ENCODE data around the gene SLC1A7. TPM values are rescaled to one million over a fixed set of nuclear protein-coding genes. Genes with fewer than 3 reads are reported as not detected.

Gene SLC1A7
- total and polyA plus RNA-seq, 4 donors, result 0.21 to 0.67 (median 0.43) TPM

- Histone ChIP-seq H3K9me3 (ENCODE audit: control insufficient read depth in 4 of 4, low read length in 3 of 4) (no peaks in the 10 kb centered on the region), H3K4me3 (ENCODE audit: low read depth in 1 of 3, low read length in 3 of 3) (no peak overlapping the region), H3K9ac (ENCODE audit: low read depth in 1 of 2, low read length in 2 of 2) (no peak overlapping the region), H3K27ac (ENCODE audit: low read depth in 1 of 2, low read length in 2 of 2) (peak overlapping the region; percentile 73 to 80), H3K36me3 (ENCODE audit: control insufficient read depth in 4 of 4, insufficient read depth in 3 of 4, low read depth in 1 of 4, low read length in 3 of 4) (no peaks in the 10 kb centered on the region), H3K27me3 (ENCODE audit: control insufficient read depth in 4 of 4, insufficient read depth in 4 of 4, low read length in 3 of 4) (no peaks in the 10 kb centered on the region), H3K4me1 (ENCODE audit: control insufficient read depth in 4 of 4, insufficient read depth in 4 of 4, low read length in 3 of 4) (peaks cover 5 to 26% (median 20%) of the 10 kb centered on the region in 4 donors)
- 57% methylated on average over 4 of the region's 4 CpGs for WGBS
- no peak for DNase-seq (ENCODE audit: low spot score)
- peak; percentile 57 for TF ChIP-seq SP1 (IDR thresholded peaks at IDR 0.05)
- no peak for TF ChIP-seq CTCF (IDR thresholded peaks at IDR 0.05; ENCODE audit: low read depth, low read length, missing input control)
- no peak for TF ChIP-seq EGR1 (IDR thresholded peaks at IDR 0.05; ENCODE audit: low read depth in 2 of 2)
- peak; percentile 31 for TF ChIP-seq YY1 (IDR thresholded peaks at IDR 0.05)
- peak; percentile 70 for TF ChIP-seq ATF3 (IDR thresholded peaks at IDR 0.05)
- peak in 1 of 2 donors; percentile 15 for TF ChIP-seq RAD21 (IDR thresholded peaks at IDR 0.05)
- no peak for TF ChIP-seq TAF1 (conservative IDR thresholded peaks at IDR 0.05)
- no peak for TF ChIP-seq JUND (IDR thresholded peaks at IDR 0.05)
- peak; percentile 8 for TF ChIP-seq MAX (IDR thresholded peaks at IDR 0.05)
- TF ChIP-seq HNF4G (IDR thresholded peaks at IDR 0.05), result peak; percentile 15
- TF ChIP-seq FOXA1 (IDR thresholded peaks at IDR 0.05), result no peak
- peak; percentile 33 to 49 for TF ChIP-seq RXRA (IDR thresholded peaks at IDR 0.05)
- TF ChIP-seq HNF4A (conservative IDR thresholded peaks at IDR 0.05), result peak; percentile 72 to 73
Measured at GRCh38 chr1:53147174-53147573, 4.7 kb upstream of the SLC1A7 start.

- TF ChIP-seq SP1 (IDR thresholded peaks at IDR 0.05), result peak; percentile 83
- no peak for TF ChIP-seq ATF3 (IDR thresholded peaks at IDR 0.05)
- no peak for TF ChIP-seq ZBTB33 (IDR thresholded peaks at IDR 0.05)
- TF ChIP-seq NR2F2 (IDR thresholded peaks at IDR 0.05), result peak; percentile 52
- peak in 1 of 2 donors; percentile 8 for TF ChIP-seq GABPA (IDR thresholded peaks at IDR 0.05 in 1 of 2, conservative IDR thresholded peaks at IDR 0.05 in 1 of 2)
- TF ChIP-seq HNF4G (IDR thresholded peaks at IDR 0.05), result no peak
- TF ChIP-seq CTCF (IDR thresholded peaks at IDR 0.05; ENCODE audit: low read depth, low read length, missing input control), result no peak
- peak; percentile 44 to 50 for TF ChIP-seq RAD21 (IDR thresholded peaks at IDR 0.05)
- TF ChIP-seq JUND (IDR thresholded peaks at IDR 0.05), result peak in 1 of 2 donors; percentile 37
- peak; percentile 38 to 50 for TF ChIP-seq HNF4A (conservative IDR thresholded peaks at IDR 0.05)
- peak in 1 of 2 donors; percentile 16 for TF ChIP-seq EGR1 (IDR thresholded peaks at IDR 0.05; ENCODE audit: low read depth in 2 of 2)
- peak; percentile 36 for TF ChIP-seq YY1 (IDR thresholded peaks at IDR 0.05)
- peak; percentile 67 for TF ChIP-seq TAF1 (conservative IDR thresholded peaks at IDR 0.05)
- peak; percentile 10 for TF ChIP-seq MAX (IDR thresholded peaks at IDR 0.05)
- peak; percentile 32 for TF ChIP-seq FOXA2 (IDR thresholded peaks at IDR 0.05)
- TF ChIP-seq RXRA (IDR thresholded peaks at IDR 0.05), result peak in 1 of 2 donors; percentile 17
- TF ChIP-seq REST (IDR thresholded peaks at IDR 0.05), result peak; percentile 84
- Histone ChIP-seq H3K4me3 (ENCODE audit: low read depth in 1 of 3, low read length in 3 of 3) (no peak overlapping the region), H3K9ac (ENCODE audit: low read depth in 1 of 2, low read length in 2 of 2) (no peak overlapping the region), H3K27me3 (ENCODE audit: control insufficient read depth in 4 of 4, insufficient read depth in 4 of 4, low read length in 3 of 4) (no peaks in the 10 kb centered on the region), H3K9me3 (ENCODE audit: control insufficient read depth in 4 of 4, low read length in 3 of 4) (no peaks in the 10 kb centered on the region), H3K36me3 (ENCODE audit: control insufficient read depth in 4 of 4, insufficient read depth in 3 of 4, low read depth in 1 of 4, low read length in 3 of 4) (no peaks in the 10 kb centered on the region), H3K4me1 (ENCODE audit: control insufficient read depth in 4 of 4, insufficient read depth in 4 of 4, low read length in 3 of 4) (peaks cover 5 to 26% (median 20%) of the 10 kb centered on the region in 4 donors), H3K27ac (ENCODE audit: low read depth in 1 of 2, low read length in 2 of 2) (peak overlapping the region; percentile 73 to 80)
- 51% methylated on average over 24 of the region's 24 CpGs for WGBS
- peak; percentile 60 for DNase-seq (ENCODE audit: low spot score)
Measured at GRCh38 chr1:53145942-53146708, 3.7 kb upstream of the SLC1A7 start.
